Endothelial cell (in vitro differentiated cells): ENCODE measurements around the gene FREM1. TPM values are rescaled to one million over a fixed set of nuclear protein-coding genes. Genes with fewer than 3 reads are reported as not detected.

Source experiments
- DNase-seq: peaks from one replicate; pipeline ENCODE4 v3.0.0; 2021; ENCODE audit warnings: low spot score
- H3K27ac Mint-ChIP-seq: one replicate; pipeline ENCODE4 v1.8.0; 2021; ENCODE audit warnings: mixed read lengths, inconsistent platforms; ENCODE audit not compliant: unreplicated experiment
- H3K27me3 Mint-ChIP-seq: one replicate; pipeline ENCODE4 v1.8.0; 2021; ENCODE audit warnings: mild to moderate bottlenecking, moderate library complexity, mixed read lengths, inconsistent platforms; ENCODE audit not compliant: unreplicated experiment
- H3K36me3 Mint-ChIP-seq: one replicate; pipeline ENCODE4 v1.8.0; 2021; ENCODE audit warnings: mild to moderate bottlenecking, low read depth, mixed read lengths, inconsistent platforms; ENCODE audit not compliant: unreplicated experiment
- H3K4me1 Mint-ChIP-seq: one replicate; pipeline ENCODE4 v1.8.0; 2021; ENCODE audit warnings: mild to moderate bottlenecking, mixed read lengths, inconsistent platforms; ENCODE audit not compliant: unreplicated experiment
- H3K4me3 Mint-ChIP-seq: one replicate; pipeline ENCODE4 v1.8.0; 2021; ENCODE audit warnings: mild to moderate bottlenecking, mixed read lengths, inconsistent platforms; ENCODE audit not compliant: unreplicated experiment
- H3K9me3 Mint-ChIP-seq: one replicate; pipeline ENCODE4 v1.8.0; 2021; ENCODE audit warnings: mixed read lengths, inconsistent platforms; ENCODE audit not compliant: unreplicated experiment
- CTCF ChIP-seq: fragments of 200-600 bp; sonication (generic); IDR thresholded peaks from one replicate; pipeline ENCODE4 v1.5.0; 2021; ENCODE audit warnings: antibody characterized with exemption; ENCODE audit not compliant: unreplicated experiment
- total RNA-seq: library from RNA; stranded (reverse); fragmentation: NEBNext Ultra II Directional; extraction: Animal tissue kit (Norgen Biotek cat#: 25700); gene quantifications from one replicate; pipeline ENCODE4 v1.2.1, GENCODE V29; 2021; ENCODE audit not compliant: unreplicated experiment

Gene FREM1
- total RNA-seq, 1 donor from 2014 or later, result 2.9 TPM

GRCh38 chr9:14715102-14715501 is 195.1 kb downstream of the FREM1 start:
- Mint-ChIP-seq H3K9me3 (no peaks in the 10 kb centered on the region), H3K27ac (no peak overlapping the region), H3K4me1 (peaks cover 3% of the 10 kb centered on the region), H3K4me3 (no peak overlapping the region), H3K27me3 (no peaks in the 10 kb centered on the region), H3K36me3 (no peaks in the 10 kb centered on the region)
- DNase-seq, result no peak
- TF ChIP-seq CTCF, result no peak

- H3K27ac Mint-ChIP-seq, result no peak overlapping the region
- H3K4me1 Mint-ChIP-seq, result no peaks in the 10 kb centered on the region
- H3K36me3 Mint-ChIP-seq, result no peaks in the 10 kb centered on the region
- no peak for DNase-seq
- no peak for TF ChIP-seq CTCF
- H3K27me3 Mint-ChIP-seq, result no peaks in the 10 kb centered on the region
- H3K9me3 Mint-ChIP-seq, result no peaks in the 10 kb centered on the region
- no peak overlapping the region for H3K4me3 Mint-ChIP-seq
Observed at GRCh38 chr9:14713187-14713767, 197.0 kb downstream of the FREM1 start.

DNA sequence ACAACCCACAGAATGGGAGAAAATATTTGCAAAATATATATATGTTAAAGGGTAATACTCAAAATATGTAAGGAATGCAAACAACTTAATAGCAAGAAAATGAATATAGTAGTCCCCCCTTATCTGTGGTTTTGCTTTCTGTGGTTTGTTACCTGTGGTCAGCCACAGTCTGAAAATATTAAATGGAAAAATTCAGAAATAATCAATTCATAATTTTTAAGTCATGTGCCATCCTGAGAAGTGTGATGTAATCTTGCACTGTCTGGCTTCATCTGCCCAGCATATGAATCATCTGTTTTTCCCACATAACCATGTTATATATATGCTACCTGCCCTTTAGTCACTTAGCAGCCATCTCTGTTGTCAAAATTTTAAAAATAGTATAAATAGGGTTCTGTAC is 199.4 kb downstream of the FREM1 start:
- Mint-ChIP-seq H3K27me3 (no peaks in the 10 kb centered on the region), H3K9me3 (no peaks in the 10 kb centered on the region), H3K4me1 (no peaks in the 10 kb centered on the region), H3K36me3 (no peaks in the 10 kb centered on the region), H3K4me3 (no peak overlapping the region), H3K27ac (no peak overlapping the region)
- no peak for DNase-seq
- TF ChIP-seq CTCF, result no peak

DNA sequence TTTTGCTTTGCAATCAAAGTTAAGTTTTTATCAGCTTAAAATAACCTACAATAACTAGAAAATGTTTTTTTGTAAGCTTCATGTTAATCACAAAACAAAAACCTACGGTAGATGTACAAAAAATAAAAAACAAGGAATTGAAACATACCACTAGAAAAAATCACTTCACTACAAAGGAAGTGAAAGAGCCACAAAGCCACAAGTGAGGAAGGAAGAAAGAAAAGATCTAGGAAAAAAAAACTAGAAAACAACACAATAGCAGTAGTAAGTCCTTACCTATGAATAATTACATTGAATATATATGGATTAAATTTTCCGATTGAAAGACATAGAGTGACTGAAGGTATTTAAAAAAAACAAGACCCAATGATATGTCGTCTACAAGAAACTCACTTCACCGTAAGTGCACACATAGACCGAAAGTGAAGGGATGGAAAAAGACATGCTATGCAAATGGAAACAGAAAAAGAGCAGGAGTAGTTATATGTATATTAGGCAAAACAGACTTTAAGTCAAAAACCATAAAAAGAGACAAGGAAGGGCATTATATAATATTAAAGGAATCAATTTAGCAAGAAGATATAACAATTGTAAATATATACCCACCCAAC is 203.6 kb downstream of the FREM1 start:
- H3K27ac Mint-ChIP-seq, result no peak overlapping the region
- H3K4me1 Mint-ChIP-seq, result no peaks in the 10 kb centered on the region
- H3K9me3 Mint-ChIP-seq, result no peaks in the 10 kb centered on the region
- no peak for TF ChIP-seq CTCF
- no peak overlapping the region for H3K4me3 Mint-ChIP-seq
- DNase-seq, result no peak
- H3K27me3 Mint-ChIP-seq, result no peaks in the 10 kb centered on the region
- no peaks in the 10 kb centered on the region for H3K36me3 Mint-ChIP-seq

DNA sequence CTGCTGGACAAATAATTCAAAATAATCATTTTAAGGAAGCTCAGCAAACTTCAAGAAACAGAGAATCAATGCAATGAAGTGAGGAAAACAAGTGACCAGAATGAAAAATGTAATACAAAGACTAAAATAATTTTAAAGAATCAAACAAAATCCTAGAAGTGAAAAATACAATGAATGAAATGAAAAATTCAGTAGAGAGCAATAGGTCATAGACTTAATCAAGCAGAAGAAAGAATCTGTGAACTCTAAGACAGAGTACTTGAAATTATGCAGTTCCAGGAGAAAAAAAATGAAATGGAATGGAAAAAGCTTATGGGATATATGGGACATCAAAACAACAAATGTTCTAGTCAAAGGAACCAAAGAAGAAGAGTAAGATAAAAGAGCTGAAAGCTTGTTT is 205.1 kb downstream of the FREM1 start:
- Mint-ChIP-seq H3K9me3 (no peaks in the 10 kb centered on the region), H3K36me3 (no peaks in the 10 kb centered on the region), H3K4me3 (no peak overlapping the region), H3K27me3 (no peaks in the 10 kb centered on the region), H3K27ac (no peak overlapping the region), H3K4me1 (no peaks in the 10 kb centered on the region)
- no peak for DNase-seq
- no peak for TF ChIP-seq CTCF
